Measurements from ENCODE around the gene PAQR8. TPM values are rescaled to one million over a fixed set of nuclear protein-coding genes. Genes with fewer than 3 reads are reported as not detected.

PAQR8 gene
- total RNA-seq, 1 experiment from 2014 or later = 3.0 TPM

DNA sequence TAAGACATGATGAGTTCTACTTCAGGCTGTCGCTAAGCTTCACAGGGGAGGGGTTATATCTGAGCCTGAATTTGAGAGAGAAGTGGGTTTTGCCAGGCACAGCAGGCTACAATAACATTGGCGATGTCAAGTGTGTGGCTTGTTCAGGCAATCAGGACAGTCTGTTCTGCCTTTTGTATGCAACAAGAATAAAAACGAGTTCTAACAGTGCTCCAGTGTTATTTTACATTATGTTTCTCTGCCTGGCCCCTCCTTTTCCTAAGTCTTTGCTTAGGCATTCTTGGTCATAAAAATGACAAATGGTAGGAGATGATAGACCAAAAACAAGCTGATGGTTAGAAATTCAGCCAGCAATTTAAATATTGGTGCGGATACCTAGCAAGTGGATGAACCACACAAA lies 26.8 kb downstream of the PAQR8 start:
- H2BK12ac ChIP-seq (ENCODE audit: insufficient read length, low read depth, low read length) = no peak overlapping the region

More for the DNA sequence above, 26.8 kb downstream of the PAQR8 start:
- no peaks in the 10 kb centered on the region for H3K79me1 ChIP-seq (ENCODE audit: insufficient read depth, low read depth, low read length, poor library complexity, severe bottlenecking)
- no peak overlapping the region for H3K14ac ChIP-seq (ENCODE audit: insufficient read depth, low read length)
- Mint-ChIP-seq H3K36me3 (ENCODE audit: insufficient read depth in 1 of 3, low read depth in 3 of 3) (peaks cover 3 to 14% (median 7%) of the 10 kb centered on the region in 3 experiments; a peak in 5 of 7 replicates), H3K27me3 (ENCODE audit: low read depth) (no peaks in the 10 kb centered on the region), H3K27ac (no peak overlapping the region), H3K4me3 (no peak overlapping the region), H3K4me1 (no peaks in the 10 kb centered on the region), H3K9me3 (peaks cover 8 to 23% of the 10 kb centered on the region in 2 experiments; a peak in 4 of 5 replicates)
- H4K8ac ChIP-seq (replicated peaks; ENCODE audit: insufficient read length, low read depth, low read length) = no peak overlapping the region
- no peak overlapping the region for H2BK120ac ChIP-seq (ENCODE audit: low read depth, low read length, poor library complexity, severe bottlenecking)
- no peak overlapping the region for H2BK20ac ChIP-seq (ENCODE audit: low read depth, low read length, poor library complexity, severe bottlenecking)
- no peak overlapping the region for H3K27ac ChIP-seq (ENCODE audit: insufficient read length, low read depth, low read length)
- H3K79me2 ChIP-seq (ENCODE audit: insufficient read depth, low read length) = no peaks in the 10 kb centered on the region
- no peak overlapping the region for H3K18ac ChIP-seq (ENCODE audit: insufficient read length, low read depth, low read length)
- H2BK5ac ChIP-seq (ENCODE audit: insufficient read length, low read length) = no peak overlapping the region
- DNase-seq = no peak
- no peaks in the 10 kb centered on the region for H3K4me1 ChIP-seq (ENCODE audit: insufficient read depth, low read length)
- H3K4ac ChIP-seq (ENCODE audit: low read depth, low read length) = no peak overlapping the region
- H3K23ac ChIP-seq (ENCODE audit: insufficient read length, low read depth, low read length) = no peak overlapping the region
- peaks cover 8% of the 10 kb centered on the region for H3K9me3 ChIP-seq (ENCODE audit: control insufficient read depth, low read depth, low read length)
- no peaks in the 10 kb centered on the region for H4K20me1 ChIP-seq (ENCODE audit: control insufficient read depth, insufficient read depth, insufficient read length)
- H2BK15ac ChIP-seq (ENCODE audit: low read depth, low read length) = no peak overlapping the region
- H3K23me2 ChIP-seq (ENCODE audit: insufficient read length, low read depth, low read length, poor library complexity, severe bottlenecking) = no peaks in the 10 kb centered on the region
- no peak overlapping the region for H2AFZ ChIP-seq (ENCODE audit: low read length)
- no peak overlapping the region for H3K4me2 ChIP-seq (ENCODE audit: insufficient read depth, insufficient read length, low read length)
- no peaks in the 10 kb centered on the region for H3K27me3 ChIP-seq (ENCODE audit: insufficient read depth, low read length)
- WGBS (ENCODE audit: extremely low coverage, insufficient read length, low lambda C conversion rate) = no CpG with 5 or more reads among the region's 4 CpGs
- H3K56ac ChIP-seq (ENCODE audit: insufficient read length, low read depth, low read length) = no peak overlapping the region
- H4K91ac ChIP-seq (ENCODE audit: insufficient read length, low read depth, low read length) = no peak overlapping the region
- H3T11ph ChIP-seq (ENCODE audit: low read length) = no peak overlapping the region
- no peak overlapping the region for H2AK5ac ChIP-seq (ENCODE audit: insufficient read length, low read length)
- TF ChIP-seq CTCF (conservative IDR thresholded peaks at IDR 0.05) = no peak
- H3K9ac ChIP-seq (ENCODE audit: extremely low read depth, insufficient read length, low read length) = no peak overlapping the region
- H4K5ac ChIP-seq (ENCODE audit: insufficient read length, low read depth, low read length) = no peak overlapping the region

Data from H9 (cell line).